Progenitor cell of endocrine pancreas (in vitro differentiated cells): ENCODE measurements around the gene SYNGR4. TPM values are rescaled to one million over a fixed set of nuclear protein-coding genes. Genes with fewer than 3 reads are reported as not detected.

Experiments used
- DNase-seq: peaks from one replicate; pipeline ENCODE4 v3.0.0; 2021; ENCODE audit warnings: low spot score; ENCODE audit not compliant: unreplicated experiment
- H3K27ac Mint-ChIP-seq: 2 replicates; pipeline ENCODE4 v1.8.0; 2021; ENCODE audit warnings: mild to moderate bottlenecking, moderate library complexity, mixed read lengths
- H3K27me3 Mint-ChIP-seq: 2 replicates; pipeline ENCODE4 v1.8.0; 2021; ENCODE audit warnings: mixed read lengths
- H3K36me3 Mint-ChIP-seq: 2 replicates; pipeline ENCODE4 v1.8.0; 2022; ENCODE audit warnings: mixed read lengths; ENCODE audit not compliant: insufficient read depth
- H3K4me1 Mint-ChIP-seq: 2 replicates; pipeline ENCODE4 v1.8.0; 2021; ENCODE audit warnings: low read depth, mixed read lengths
- H3K4me3 Mint-ChIP-seq: 2 replicates; pipeline ENCODE4 v1.8.0; 2021; ENCODE audit warnings: low read depth, mild to moderate bottlenecking, moderate library complexity, mixed read lengths
- H3K9me3 Mint-ChIP-seq: 2 replicates; pipeline ENCODE4 v1.8.0; 2021; ENCODE audit warnings: low read depth, mixed read lengths
- CTCF ChIP-seq: fragments of 200-600 bp; sonication (generic); IDR thresholded peaks from one replicate; pipeline ENCODE4 v1.5.0; 2021; ENCODE audit warnings: antibody characterized with exemption, mild to moderate bottlenecking; ENCODE audit not compliant: unreplicated experiment
- total RNA-seq: library from RNA; stranded (reverse); gene quantifications from 2 replicates; pipeline ENCODE4 v1.2.1, GENCODE V29; 2021

SYNGR4 gene
- total RNA-seq, 1 donor from 2014 or later: not detected

- H3K9me3 Mint-ChIP-seq: no peaks in the 10 kb centered on the region
- peak; percentile 65 for DNase-seq
- H3K4me1 Mint-ChIP-seq: peaks cover 12% of the 10 kb centered on the region
- TF ChIP-seq CTCF: peak; percentile 73
- no peaks in the 10 kb centered on the region for H3K27me3 Mint-ChIP-seq
- H3K4me3 Mint-ChIP-seq: no peak overlapping the region
- H3K27ac Mint-ChIP-seq: no peak overlapping the region
- H3K36me3 Mint-ChIP-seq: no peaks in the 10 kb centered on the region
These were observed 12.8 kb upstream of the SYNGR4 start for GRCh38 chr19:48351341-48351752.

GRCh38 chr19:48353677-48354076 is 10.5 kb upstream of the SYNGR4 start:
- no peaks in the 10 kb centered on the region for H3K27me3 Mint-ChIP-seq
- no peak overlapping the region for H3K4me3 Mint-ChIP-seq
- DNase-seq: no peak
- no peak overlapping the region for H3K27ac Mint-ChIP-seq
- peaks cover 12% of the 10 kb centered on the region for H3K4me1 Mint-ChIP-seq
- H3K36me3 Mint-ChIP-seq: peaks cover 2% of the 10 kb centered on the region
- no peaks in the 10 kb centered on the region for H3K9me3 Mint-ChIP-seq
- TF ChIP-seq CTCF: no peak

GRCh38 chr19:48354332-48354992 is 9.7 kb upstream of the SYNGR4 start:
- Mint-ChIP-seq H3K4me1 (peaks cover 12% of the 10 kb centered on the region), H3K9me3 (no peaks in the 10 kb centered on the region), H3K27ac (peak overlapping the region; percentile 96), H3K36me3 (peaks cover 2% of the 10 kb centered on the region), H3K4me3 (no peak overlapping the region), H3K27me3 (no peaks in the 10 kb centered on the region)
- no peak for TF ChIP-seq CTCF
- DNase-seq: no peak

GRCh38 chr19:48355365-48355954 is 8.7 kb upstream of the SYNGR4 start:
- peaks cover 2% of the 10 kb centered on the region for H3K36me3 Mint-ChIP-seq
- no peaks in the 10 kb centered on the region for H3K27me3 Mint-ChIP-seq
- peaks cover 12% of the 10 kb centered on the region for H3K4me1 Mint-ChIP-seq
- DNase-seq: no peak
- no peak for TF ChIP-seq CTCF
- peak overlapping the region; percentile 91 for H3K27ac Mint-ChIP-seq
- H3K4me3 Mint-ChIP-seq: no peak overlapping the region
- no peaks in the 10 kb centered on the region for H3K9me3 Mint-ChIP-seq

- Mint-ChIP-seq H3K9me3 (no peaks in the 10 kb centered on the region), H3K36me3 (peaks cover 2% of the 10 kb centered on the region), H3K4me3 (no peak overlapping the region), H3K27ac (no peak overlapping the region), H3K4me1 (peaks cover 16% of the 10 kb centered on the region), H3K27me3 (no peaks in the 10 kb centered on the region)
- TF ChIP-seq CTCF: no peak
- no peak for DNase-seq
These were observed 5.0 kb upstream of the SYNGR4 start for GRCh38 chr19:48359123-48359522.
